Neural cell (in vitro differentiated cells): ENCODE data around the gene RDH13. TPM values are rescaled to one million over a fixed set of nuclear protein-coding genes. Genes with fewer than 3 reads are reported as not detected.

Experiments
- H2AFZ ChIP-seq: fragments of 200-600, 300-800 bp; sonication (generic), shearing (Covaris generic); 2 replicates; pipeline ENCODE4 v1.6.0; 2014; ENCODE audit warnings: low read depth, mild to moderate bottlenecking, antibody characterized with exemption, low read length, moderate library complexity
- H3F3A ChIP-seq: fragments of 200-600 bp; shearing (Covaris generic); 2 replicates; pipeline ENCODE4 v1.6.1; 2016; ENCODE audit warnings: mild to moderate bottlenecking, moderate library complexity, mixed read lengths, antibody characterized with exemption, low read length; ENCODE audit not compliant: insufficient read depth, poor library complexity, severe bottlenecking
- H3K27ac ChIP-seq: fragments of 200-600, 300-800 bp; sonication (generic), shearing (Covaris generic); 2 replicates; pipeline ENCODE4 v1.5.1; 2014; ENCODE audit warnings: mild to moderate bottlenecking, low read length, moderate library complexity
- H3K27me3 ChIP-seq: fragments of 300-800, 200-600 bp; sonication (generic), shearing (Covaris generic); 2 replicates; pipeline ENCODE4 v1.6.0; 2014; ENCODE audit warnings: mild to moderate bottlenecking, low read depth, low read length, moderate library complexity; ENCODE audit not compliant: insufficient read depth
- H3K36me3 ChIP-seq: fragments of 300-800, 200-600 bp; sonication (generic), shearing (Covaris generic); 2 replicates; pipeline ENCODE4 v1.5.1; 2014; ENCODE audit warnings: mild to moderate bottlenecking, antibody characterized with exemption, low read length, moderate library complexity; ENCODE audit not compliant: insufficient read depth
- H3K4me2 ChIP-seq: fragments of 300-800, 200-600 bp; sonication (generic), shearing (Covaris generic); 2 replicates; pipeline ENCODE4 v1.6.0; 2014; ENCODE audit warnings: mild to moderate bottlenecking, low read length
- H3K4me3 ChIP-seq: fragments of 300-800, 200-600 bp; sonication (generic), shearing (Covaris generic); 2 replicates; pipeline ENCODE4 v1.5.1; 2014; ENCODE audit warnings: mild to moderate bottlenecking, low read length, moderate library complexity
- H3K79me2 ChIP-seq: fragments of 200-600 bp; shearing (Covaris generic); replicated peaks from 2 replicates; pipeline ENCODE4 v1.6.0; 2014; ENCODE audit warnings: mild to moderate bottlenecking, low read length, moderate library complexity; ENCODE audit not compliant: insufficient read depth
- H3K9ac ChIP-seq: fragments of 300-800, 200-600 bp; sonication (generic), shearing (Covaris generic); 2 replicates; pipeline ENCODE4 v1.6.1; 2016; ENCODE audit warnings: mild to moderate bottlenecking, low read length, mixed read lengths
- H3K9me2 ChIP-seq: fragments of 200-600 bp; shearing (Covaris generic); 2 replicates; pipeline ENCODE4 v1.6.1; 2016; ENCODE audit warnings: mild to moderate bottlenecking, low read length, mixed read lengths; ENCODE audit not compliant: insufficient read depth
- H3K9me3 ChIP-seq: fragments of 200-600, 300-800 bp; sonication (generic), shearing (Covaris generic); 2 replicates; pipeline ENCODE4 v1.6.1; 2016; ENCODE audit warnings: mild to moderate bottlenecking, mixed run types, low read length, moderate library complexity, mixed read lengths
- H4K20me1 ChIP-seq: fragments of 200-600 bp; shearing (Covaris generic); 2 replicates; pipeline ENCODE4 v1.6.1; 2016; ENCODE audit warnings: mild to moderate bottlenecking, mixed run types; ENCODE audit not compliant: insufficient read depth
- CTCF ChIP-seq: fragments of 450-650 bp; IDR thresholded peaks from 2 replicates; pipeline ENCODE4 v1.5.1; 2014; ENCODE audit warnings: antibody characterized with exemption, mild to moderate bottlenecking, moderate library complexity; ENCODE audit not compliant: poor library complexity, severe bottlenecking
- EP300 ChIP-seq: fragments of 450-650 bp; conservative IDR thresholded peaks from 2 replicates; pipeline ENCODE4 v1.6.1; 2014; ENCODE audit warnings: antibody characterized with exemption, mild to moderate bottlenecking, moderate library complexity; ENCODE audit not compliant: poor library complexity, severe bottlenecking
- EZH2 ChIP-seq: fragments of 200-600, 300-800 bp; shearing (Covaris generic), sonication (generic); IDR thresholded peaks from 2 replicates; pipeline ENCODE4 v1.6.1; 2014; ENCODE audit warnings: antibody characterized with exemption, low read length, borderline replicate concordance, mild to moderate bottlenecking; ENCODE audit not compliant: insufficient read depth, poor library complexity, severe bottlenecking
- MXI1 ChIP-seq: fragments of 450-650 bp; conservative IDR thresholded peaks from 2 replicates; pipeline ENCODE4 v1.6.1; 2014; ENCODE audit warnings: antibody characterized with exemption, mild to moderate bottlenecking; ENCODE audit not compliant: poor library complexity, severe bottlenecking
- POLR2AphosphoS5 ChIP-seq: IDR thresholded peaks from 2 replicates; pipeline ENCODE4 v1.6.1; 2012
- RAD21 ChIP-seq: fragments of 450-650 bp; conservative IDR thresholded peaks from 2 replicates; pipeline ENCODE4 v1.6.1; 2014; ENCODE audit warnings: antibody characterized with exemption, mild to moderate bottlenecking, moderate library complexity
- REST ChIP-seq: IDR thresholded peaks from 2 replicates; pipeline ENCODE4 v1.6.1; 2012; ENCODE audit warnings: borderline replicate concordance
- SMC3 ChIP-seq: fragments of 450-650 bp; conservative IDR thresholded peaks from 2 replicates; pipeline ENCODE4 v1.6.1; 2014; ENCODE audit warnings: antibody characterized with exemption, mild to moderate bottlenecking, moderate library complexity; ENCODE audit not compliant: poor library complexity
- TAF1 ChIP-seq: IDR thresholded peaks from 2 replicates; pipeline ENCODE4 v1.6.1; 2012; ENCODE audit warnings: low read depth
- polyA plus RNA-seq: library from polyadenylated mRNA; depleted of rRNA; stranded (reverse); fragments of >200 nt; gene quantifications from 2 replicates; pipeline ENCODE4 v1.2.3, GENCODE V29; 2014

Gene RDH13
- polyA plus RNA-seq, 1 donor from 2014 or later: 9.8 TPM

- Histone ChIP-seq H3K79me2 (no peaks in the 10 kb centered on the region), H3K9me3 (no peaks in the 10 kb centered on the region), H3K9ac (no peak overlapping the region), H2AFZ (no peak overlapping the region), H3K9me2 (no peaks in the 10 kb centered on the region), H3K27ac (no peak overlapping the region), H3K36me3 (no peaks in the 10 kb centered on the region), H3K27me3 (peaks cover 41% of the 10 kb centered on the region), H3K4me2 (no peak overlapping the region), H4K20me1 (no peaks in the 10 kb centered on the region), H3F3A (no peaks in the 10 kb centered on the region), H3K4me3 (no peak overlapping the region)
- TF ChIP-seq MXI1 (no peak), EP300 (no peak), TAF1 (no peak), RAD21 (no peak), REST (no peak), SMC3 (no peak), CTCF (no peak)
Measured at GRCh38 chr19:55077106-55077505, 14.2 kb upstream of the RDH13 start.

GRCh38 chr19:55076321-55076720 is 13.4 kb upstream of the RDH13 start:
- H3K9ac ChIP-seq: no peak overlapping the region
- no peak for TF ChIP-seq SMC3
- TF ChIP-seq EZH2: no peak
- TF ChIP-seq TAF1: no peak
- TF ChIP-seq REST: no peak
- TF ChIP-seq EP300: no peak
- TF ChIP-seq RAD21: no peak
- TF ChIP-seq POLR2AphosphoS5: no peak
- TF ChIP-seq CTCF: no peak
- TF ChIP-seq MXI1: no peak
- no peak overlapping the region for H3K27ac ChIP-seq
- H2AFZ ChIP-seq: no peak overlapping the region
- no peaks in the 10 kb centered on the region for H3K79me2 ChIP-seq
- H3K4me2 ChIP-seq: no peak overlapping the region
- H3K9me3 ChIP-seq: no peaks in the 10 kb centered on the region
- H3K27me3 ChIP-seq: peaks cover 33% of the 10 kb centered on the region
- no peaks in the 10 kb centered on the region for H3F3A ChIP-seq
- no peaks in the 10 kb centered on the region for H3K36me3 ChIP-seq
- no peaks in the 10 kb centered on the region for H3K9me2 ChIP-seq
- no peak overlapping the region for H3K4me3 ChIP-seq
- H4K20me1 ChIP-seq: no peaks in the 10 kb centered on the region
